Trophoblast cell (in vitro differentiated cells and primary cell): ENCODE results near the gene MYO1D.
"Not testable (repeated sequence)": the region's sequence is repeated elsewhere in the genome, so short reads cannot be mapped to it uniquely, and the experiment has no call there.

Source experiments
- DNase-seq, 2 donors: peaks; one replicate each; pipeline ENCODE4 v3.0.0-alpha.2; 2016
- H2AFZ ChIP-seq: 2 replicates; pipeline ENCODE4 v1.6.1; 2013; ENCODE audit warnings: low read length, moderate library complexity, mild to moderate bottlenecking; ENCODE audit not compliant: insufficient read depth, poor library complexity
- H2AK5ac ChIP-seq: 2 replicates; pipeline ENCODE4 v1.6.1; 2013; ENCODE audit warnings: mild to moderate bottlenecking, low read length
- H2BK120ac ChIP-seq: 2 replicates; pipeline ENCODE4 v1.6.1; 2013; ENCODE audit warnings: low read length, mild to moderate bottlenecking, moderate library complexity; ENCODE audit not compliant: insufficient read depth, poor library complexity
- H2BK12ac ChIP-seq: 2 replicates; pipeline ENCODE4 v1.6.1; 2013; ENCODE audit warnings: mild to moderate bottlenecking, low read length, moderate library complexity
- H2BK5ac ChIP-seq: 2 replicates; pipeline ENCODE4 v1.6.1; 2013; ENCODE audit warnings: low read length, low read depth, moderate library complexity, mild to moderate bottlenecking; ENCODE audit not compliant: poor library complexity
- H3K14ac ChIP-seq: 2 replicates; pipeline ENCODE4 v1.6.1; 2013; ENCODE audit warnings: mild to moderate bottlenecking, low read length
- H3K18ac ChIP-seq: 2 replicates; pipeline ENCODE4 v1.6.1; 2013; ENCODE audit warnings: mild to moderate bottlenecking, low read length
- H3K23ac ChIP-seq: 2 replicates; pipeline ENCODE4 v1.6.1; 2013; ENCODE audit warnings: low read length
- H3K27ac ChIP-seq: 2 replicates; pipeline ENCODE4 v1.5.1; 2013; ENCODE audit warnings: low read depth, mild to moderate bottlenecking, inconsistent platforms, low read length, moderate library complexity
- H3K27me3 ChIP-seq: 2 replicates; pipeline ENCODE4 v1.6.1; 2013; ENCODE audit warnings: inconsistent platforms, mild to moderate bottlenecking, low read length, moderate library complexity; ENCODE audit not compliant: insufficient read depth
- H3K36me3 ChIP-seq, 2 experiments: 1 replicate in 1 of 2; 2 replicates in 1 of 2; pipeline ENCODE4 v1.6.1; 2013; ENCODE audit warnings: low read length in 2 of 2, mild to moderate bottlenecking in 2 of 2, moderate library complexity in 1 of 2; ENCODE audit not compliant: insufficient read depth in 2 of 2, control insufficient read depth in 1 of 2
- H3K4ac ChIP-seq: 2 replicates; pipeline ENCODE4 v1.6.1; 2013; ENCODE audit warnings: low read depth, mild to moderate bottlenecking, low read length, moderate library complexity
- H3K4me1 ChIP-seq, 2 experiments: 1 replicate in 1 of 2; 2 replicates in 1 of 2; pipeline ENCODE4 v1.6.1; 2013; ENCODE audit warnings: low read length in 2 of 2, mild to moderate bottlenecking in 2 of 2, moderate library complexity in 1 of 2; ENCODE audit not compliant: insufficient read depth in 2 of 2, control insufficient read depth in 1 of 2
- H3K4me2 ChIP-seq: 2 replicates; pipeline ENCODE4 v1.6.1; 2013; ENCODE audit warnings: inconsistent platforms, mild to moderate bottlenecking, low read length, moderate library complexity
- H3K4me3 ChIP-seq: 2 replicates; pipeline ENCODE4 v1.5.1; 2013; ENCODE audit warnings: mild to moderate bottlenecking, low read depth, low read length, inconsistent platforms
- H3K79me1 ChIP-seq: one replicate; pipeline ENCODE4 v1.6.1; 2013; ENCODE audit warnings: low read length
- H3K79me2 ChIP-seq: 2 replicates; pipeline ENCODE4 v1.6.1; 2013; ENCODE audit warnings: low read length, mild to moderate bottlenecking; ENCODE audit not compliant: control insufficient read depth, insufficient read depth, poor library complexity
- H3K9ac ChIP-seq: 2 replicates; pipeline ENCODE4 v1.6.1; 2013; ENCODE audit warnings: mild to moderate bottlenecking, low read length
- H3K9me3 ChIP-seq: 2 replicates; pipeline ENCODE4 v1.6.1; 2013; ENCODE audit warnings: low read depth, mild to moderate bottlenecking, control low read depth, inconsistent platforms, low read length; ENCODE audit not compliant: insufficient read depth
- H4K12ac ChIP-seq: 2 replicates; pipeline ENCODE4 v1.6.1; 2013; ENCODE audit warnings: low read depth, mild to moderate bottlenecking, low read length, moderate library complexity
- H4K8ac ChIP-seq: 2 replicates; pipeline ENCODE4 v1.6.1; 2013; ENCODE audit warnings: low read depth, mild to moderate bottlenecking, low read length, moderate library complexity
- H4K91ac ChIP-seq: one replicate; pipeline ENCODE4 v1.6.1; 2013; ENCODE audit warnings: low read depth, mild to moderate bottlenecking, low read length, moderate library complexity
- WGBS: extraction: QIAGEN DNeasy Blood & Tissue Kit; methylation state at CpG from one replicate; pipeline ENCODE4 v1.1.7; 2013; ENCODE audit warnings: missing lambda C conversion rate; ENCODE audit not compliant: insufficient read length, insufficient coverage; ENCODE audit errors: extremely low coverage; 5-methylcytosine and 5-hydroxymethylcytosine counted together

Gene MYO1D

GRCh38 chr17:32894245-32894644 is 17.3 kb upstream of the MYO1D start:
- H2BK120ac ChIP-seq = no peak overlapping the region
- no peak overlapping the region for H4K12ac ChIP-seq
- H3K79me1 ChIP-seq = no peaks in the 10 kb centered on the region
- no peak overlapping the region for H2AFZ ChIP-seq
- H2AK5ac ChIP-seq = no peak overlapping the region
- H2BK5ac ChIP-seq = no peak overlapping the region
- no peak overlapping the region for H3K23ac ChIP-seq
- WGBS = no CpG with 5 or more reads among the region's 4 CpGs
- H4K8ac ChIP-seq = no peak overlapping the region
- no peaks in the 10 kb centered on the region for H3K27me3 ChIP-seq
- no peaks in the 10 kb centered on the region for H3K9me3 ChIP-seq
- H3K36me3 ChIP-seq = no peaks in the 10 kb centered on the region
- no peak overlapping the region for H3K4me3 ChIP-seq
- H3K27ac ChIP-seq = no peak overlapping the region
- no peak overlapping the region for H3K4ac ChIP-seq
- no peaks in the 10 kb centered on the region for H3K4me1 ChIP-seq
- no peak overlapping the region for H3K9ac ChIP-seq
- DNase-seq = peak; percentile 63 to 87
- no peak overlapping the region for H3K14ac ChIP-seq
- no peak overlapping the region for H3K4me2 ChIP-seq
- no peak overlapping the region for H2BK12ac ChIP-seq
- no peak overlapping the region for H3K18ac ChIP-seq
- H4K91ac ChIP-seq = no peak overlapping the region
- no peaks in the 10 kb centered on the region for H3K79me2 ChIP-seq

GRCh38 chr17:32887410-32887809 is 10.5 kb upstream of the MYO1D start:
- not testable (repeated sequence) for H2BK120ac ChIP-seq, H3K23ac ChIP-seq, H3K9ac ChIP-seq, H4K8ac ChIP-seq, H2AFZ ChIP-seq, H3K4me1 ChIP-seq, H3K4me3 ChIP-seq, H2BK5ac ChIP-seq, H3K14ac ChIP-seq, H4K91ac ChIP-seq, H4K12ac ChIP-seq, H3K27ac ChIP-seq, H3K9me3 ChIP-seq, H3K18ac ChIP-seq, H3K4me2 ChIP-seq, H2BK12ac ChIP-seq, H3K27me3 ChIP-seq, H2AK5ac ChIP-seq, H3K79me2 ChIP-seq, DNase-seq, H3K4ac ChIP-seq, H3K36me3 ChIP-seq, H3K79me1 ChIP-seq
- WGBS = no CpG with 5 or more reads among the region's 14 CpGs

DNA sequence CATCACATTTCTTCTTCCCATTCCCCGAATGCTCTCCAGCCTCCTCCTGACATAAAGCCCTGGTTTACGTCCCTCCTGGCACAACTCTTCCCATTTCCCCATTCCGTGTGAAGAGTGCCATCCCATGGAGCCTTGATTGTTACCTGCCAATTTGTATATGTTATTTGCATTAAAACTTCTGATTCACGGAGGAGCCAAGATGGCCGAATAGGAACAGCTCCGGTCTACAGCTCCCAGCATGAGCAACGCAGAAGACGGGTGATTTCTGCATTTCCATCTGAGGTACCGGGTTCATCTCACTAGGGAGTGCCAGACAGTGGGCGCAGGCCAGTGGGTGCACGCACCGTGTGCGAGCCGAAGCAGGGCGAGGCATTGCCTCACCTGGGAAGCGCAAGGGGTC is 10.0 kb upstream of the MYO1D start:
- not testable (repeated sequence) for H3K23ac ChIP-seq

DNA sequence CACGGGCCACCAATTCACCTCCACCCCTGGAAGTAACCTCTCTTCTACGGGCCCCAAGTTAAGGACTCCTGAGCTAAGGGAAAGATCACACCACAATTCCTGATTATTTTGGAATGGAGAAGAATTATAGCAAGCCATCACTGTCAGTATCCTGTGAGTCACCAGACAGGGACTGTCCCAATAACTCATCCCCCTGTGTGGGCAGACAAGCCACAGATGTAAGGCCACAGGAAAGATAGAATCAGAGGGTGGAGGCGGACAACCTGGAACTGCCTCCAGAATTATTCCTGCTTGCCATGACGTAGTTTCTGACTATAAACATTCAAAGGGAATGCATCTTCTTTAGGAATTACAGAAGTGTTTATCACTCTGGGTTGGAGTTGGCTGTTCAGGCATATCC is 5.8 kb upstream of the MYO1D start:
- H2BK12ac ChIP-seq = no peak overlapping the region
- H3K18ac ChIP-seq = no peak overlapping the region
- H3K9ac ChIP-seq = no peak overlapping the region
- H3K79me2 ChIP-seq = no peaks in the 10 kb centered on the region
- no CpG with 5 or more reads among the region's 4 CpGs for WGBS
- H3K4me1 ChIP-seq = no peaks in the 10 kb centered on the region
- H4K12ac ChIP-seq = no peak overlapping the region
- no peaks in the 10 kb centered on the region for H3K9me3 ChIP-seq
- H2AFZ ChIP-seq = no peak overlapping the region
- no peak overlapping the region for H3K23ac ChIP-seq
- no peaks in the 10 kb centered on the region for H3K36me3 ChIP-seq
- no peak overlapping the region for H2AK5ac ChIP-seq
- H3K4ac ChIP-seq = no peak overlapping the region
- no peak for DNase-seq
- H3K4me2 ChIP-seq = no peak overlapping the region
- H3K79me1 ChIP-seq = no peaks in the 10 kb centered on the region
- no peaks in the 10 kb centered on the region for H3K27me3 ChIP-seq
- H2BK120ac ChIP-seq = no peak overlapping the region
- no peak overlapping the region for H4K8ac ChIP-seq
- no peak overlapping the region for H3K4me3 ChIP-seq
- no peak overlapping the region for H3K14ac ChIP-seq
- no peak overlapping the region for H4K91ac ChIP-seq
- no peak overlapping the region for H2BK5ac ChIP-seq
- no peak overlapping the region for H3K27ac ChIP-seq

More for the DNA sequence above, 10.0 kb upstream of the MYO1D start:
- not testable (repeated sequence) for H2BK120ac ChIP-seq, H3K14ac ChIP-seq, H4K8ac ChIP-seq, H3K4ac ChIP-seq, H4K12ac ChIP-seq, H2AFZ ChIP-seq, H3K4me2 ChIP-seq, H3K27ac ChIP-seq, H3K9ac ChIP-seq, DNase-seq, H2BK12ac ChIP-seq, H3K4me3 ChIP-seq, H3K18ac ChIP-seq, H3K79me2 ChIP-seq, H3K36me3 ChIP-seq, H2BK5ac ChIP-seq, H3K27me3 ChIP-seq, H3K9me3 ChIP-seq, H2AK5ac ChIP-seq, H3K79me1 ChIP-seq, H4K91ac ChIP-seq, H3K4me1 ChIP-seq
- WGBS = no CpG with 5 or more reads among the region's 16 CpGs
